Fibroblast of lung (primary cell): ENCODE data around the gene ART3. TPM values are rescaled to one million over a fixed set of nuclear protein-coding genes. Genes with fewer than 3 reads are reported as not detected.
"Not testable (repeated sequence)": the region's sequence is repeated elsewhere in the genome, so short reads cannot be mapped to it uniquely, and the experiment has no call there.

ENCODE experiments used
- DNase-seq, 2 donors: peaks; one replicate each; pipeline versions ENCODE4 v3.0.0 to v3.0.0-alpha.2; 2010; ENCODE audit warnings: low read depth in 2 of 2
- H2AFZ ChIP-seq: 2 replicates; pipeline ENCODE4 v1.5.1; 2012; ENCODE audit warnings: low read length, control low read depth, inconsistent platforms
- H3K27ac ChIP-seq: 2 replicates; pipeline ENCODE4 v1.5.1; 2011; ENCODE audit warnings: low read length, control low read depth; ENCODE audit not compliant: insufficient read depth
- H3K27me3 ChIP-seq: 2 replicates; pipeline ENCODE4 v1.5.1; 2011; ENCODE audit warnings: mild to moderate bottlenecking, low read length; ENCODE audit not compliant: control insufficient read depth, insufficient read depth
- H3K36me3 ChIP-seq: 2 replicates; pipeline ENCODE4 v1.5.1; 2011; ENCODE audit warnings: low read length; ENCODE audit not compliant: control insufficient read depth, insufficient read depth
- H3K4me1 ChIP-seq: 2 replicates; pipeline ENCODE4 v1.5.1; 2011; ENCODE audit warnings: low read length; ENCODE audit not compliant: control insufficient read depth, insufficient read depth; ENCODE audit errors: extremely low read depth
- H3K4me2 ChIP-seq: 2 replicates; pipeline ENCODE4 v1.5.1; 2011; ENCODE audit warnings: low read length, control low read depth; ENCODE audit not compliant: insufficient read depth; ENCODE audit errors: extremely low read depth
- H3K4me3 ChIP-seq, 4 experiments: fragments of 200-600 bp in 1 of 4; sonication (generic) in 1 of 4; replicated peaks in 1 of 4; 2 replicates each; pipeline ENCODE4 v1.5.1; 2011 to 2016; ENCODE audit warnings: low read length in 4 of 4, low read depth in 3 of 4, mild to moderate bottlenecking in 3 of 4, control low read depth in 2 of 4, inconsistent platforms in 1 of 4, mixed read lengths in 1 of 4; ENCODE audit not compliant: insufficient read depth in 1 of 4; ENCODE audit errors: control extremely low read depth in 1 of 4
- H3K79me2 ChIP-seq: 2 replicates; pipeline ENCODE4 v1.5.1; 2012; ENCODE audit warnings: mild to moderate bottlenecking, low read length, inconsistent platforms; ENCODE audit not compliant: control insufficient read depth, insufficient read depth
- H3K9ac ChIP-seq: 2 replicates; pipeline ENCODE4 v1.5.1; 2011; ENCODE audit warnings: mild to moderate bottlenecking, low read length, control low read depth; ENCODE audit not compliant: insufficient read depth
- H3K9me3 ChIP-seq: 2 replicates; pipeline ENCODE4 v1.5.1; 2012; ENCODE audit warnings: low read depth, low read length; ENCODE audit not compliant: control insufficient read depth, insufficient read depth
- H4K20me1 ChIP-seq: 2 replicates; pipeline ENCODE4 v1.5.1; 2011; ENCODE audit warnings: low read length; ENCODE audit not compliant: control insufficient read depth, insufficient read depth; ENCODE audit errors: extremely low read depth
- CTCF ChIP-seq, 2 donors: IDR thresholded peaks in 1 of 2; conservative IDR thresholded peaks in 1 of 2; 1 replicate in 1 of 2; 2 replicates in 1 of 2; pipeline ENCODE4 v1.5.1; 2011 to 2012; ENCODE audit warnings: low read length in 2 of 2, control low read depth in 1 of 2, inconsistent platforms in 1 of 2, low read depth in 1 of 2, mild to moderate bottlenecking in 1 of 2
- EZH2 ChIP-seq: IDR thresholded peaks from 2 replicates; pipeline ENCODE4 v1.5.1; 2012; ENCODE audit warnings: low read length, control low read depth, mild to moderate bottlenecking; ENCODE audit errors: missing control alignments
- polyA plus RNA-seq, 2 donors: library from polyadenylated mRNA; depleted of rRNA in 1 of 2; stranded (reverse) in 1 of 2; unstranded in 1 of 2; fragments of >200 nt; gene quantifications; 2 replicates each; pipeline ENCODE4 v1.2.1, GENCODE V29; 2011 to 2012; ENCODE audit warnings: missing spikeins in 1 of 2
- total RNA-seq: library from RNA; depleted of rRNA; stranded (reverse); fragments of >200 nt; gene quantifications from 2 replicates; pipeline ENCODE4 v1.2.1, GENCODE V29; 2014

Gene ART3
- total and polyA plus RNA-seq, 2 donors (not counting 1 experiment from before 2014, with no cell fraction given), result 0.27 TPM; not detected in 1

- Histone ChIP-seq H3K79me2 (no peaks in the 10 kb centered on the region), H4K20me1 (no peaks in the 10 kb centered on the region), H3K4me3 (no peak overlapping the region), H3K27ac (no peak overlapping the region), H3K9ac (no peak overlapping the region), H3K36me3 (no peaks in the 10 kb centered on the region), H3K9me3 (no peaks in the 10 kb centered on the region), H3K27me3 (no peaks in the 10 kb centered on the region), H3K4me2 (no peak overlapping the region), H2AFZ (no peak overlapping the region), H3K4me1 (no peaks in the 10 kb centered on the region)
- TF ChIP-seq CTCF (conservative IDR thresholded peaks at IDR 0.05 in 1 of 2, IDR thresholded peaks at IDR 0.05 in 1 of 2; ENCODE audit: low read depth in 1 of 2, low read length in 2 of 2) (no peak), EZH2 (no peak)
- DNase-seq, result no peak
Observed at GRCh38 chr4:76035141-76035540, 39.4 kb upstream of the ART3 start.

GRCh38 chr4:76035799-76036380, 38.6 kb upstream of the ART3 start, which contains the start of gene CXCL11:
Gene CXCL11 (minus strand): TSS chr4:76036070. CDS start chr4:76035987, 83 bp downstream.
- DNase-seq, result no peak
- H2AFZ ChIP-seq, result no peak within 1 kb of the TSS
- no peaks in the 10 kb centered on the region for H4K20me1 ChIP-seq
- no peak within 1 kb of the TSS for H3K4me2 ChIP-seq
- TF ChIP-seq EZH2 (no peak), CTCF (conservative IDR thresholded peaks at IDR 0.05 in 1 of 2, IDR thresholded peaks at IDR 0.05 in 1 of 2; ENCODE audit: low read depth in 1 of 2, low read length in 2 of 2) (no peak)
- no peak within 1 kb of the TSS for H3K4me3 ChIP-seq
- no peaks in the 10 kb centered on the region for H3K79me2 ChIP-seq
- no peaks in the 10 kb centered on the region for H3K9me3 ChIP-seq
- no peaks in the 10 kb centered on the region for H3K4me1 ChIP-seq
- H3K9ac ChIP-seq, result no peak within 1 kb of the TSS
- no peaks in the 10 kb centered on the region for H3K36me3 ChIP-seq
- no peak within 1 kb of the TSS for H3K27ac ChIP-seq
- H3K27me3 ChIP-seq, result no peaks in the 10 kb centered on the region

- Histone ChIP-seq H3K9ac (no peak overlapping the region), H2AFZ (no peak overlapping the region), H4K20me1 (no peaks in the 10 kb centered on the region), H3K79me2 (no peaks in the 10 kb centered on the region), H3K27me3 (no peaks in the 10 kb centered on the region), H3K4me2 (no peak overlapping the region), H3K9me3 (no peaks in the 10 kb centered on the region), H3K4me1 (no peaks in the 10 kb centered on the region), H3K27ac (no peak overlapping the region), H3K36me3 (no peaks in the 10 kb centered on the region), H3K4me3 (no peak overlapping the region)
- DNase-seq, result no peak
- TF ChIP-seq CTCF (conservative IDR thresholded peaks at IDR 0.05 in 1 of 2, IDR thresholded peaks at IDR 0.05 in 1 of 2; ENCODE audit: low read depth in 1 of 2, low read length in 2 of 2), result no peak
- no peak for TF ChIP-seq EZH2
Observed at GRCh38 chr4:76036855-76037254, 37.7 kb upstream of the ART3 start.

DNA sequence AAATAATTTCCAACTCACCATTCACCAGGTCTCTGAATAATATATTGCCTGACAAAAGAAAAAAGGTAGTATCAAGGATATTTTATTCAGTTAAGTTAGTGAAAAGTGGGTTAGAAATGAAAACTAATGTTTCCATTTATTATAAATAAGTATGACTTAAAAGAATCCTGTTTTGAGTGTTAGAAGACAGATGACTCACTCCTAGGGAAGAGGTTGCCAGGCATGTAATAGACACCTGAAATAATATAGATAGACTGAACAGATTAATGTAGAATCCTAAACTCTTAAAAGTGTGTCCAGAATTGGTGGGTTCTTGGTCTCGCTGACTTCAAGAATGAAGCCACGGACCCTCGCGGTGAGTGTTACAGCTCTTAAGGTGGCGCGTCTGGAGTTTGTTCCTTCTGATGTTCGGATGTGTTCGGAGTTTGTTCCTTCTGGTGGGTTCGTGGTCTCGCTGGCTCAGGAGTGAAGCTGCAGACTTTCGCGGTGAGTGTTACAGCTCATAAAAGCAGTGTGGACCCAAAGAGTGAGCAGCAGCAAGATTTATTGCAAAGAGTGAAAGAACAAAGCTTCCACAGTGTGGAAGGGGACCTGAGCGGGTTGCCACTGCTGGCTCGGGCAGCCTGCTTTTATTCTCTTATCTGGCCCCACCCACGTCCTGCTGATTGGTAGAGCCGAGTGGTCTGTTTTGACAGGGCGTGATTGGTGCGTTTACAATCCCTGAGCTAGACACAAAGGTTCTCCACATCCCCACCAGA, 32.1 kb upstream of the ART3 start:
- H3K4me3 ChIP-seq, H3K36me3 ChIP-seq, H3K4me1 ChIP-seq, H3K4me2 ChIP-seq, H4K20me1 ChIP-seq, H3K9me3 ChIP-seq, H3K79me2 ChIP-seq, H3K27me3 ChIP-seq, H3K9ac ChIP-seq, H2AFZ ChIP-seq, H3K27ac ChIP-seq: not testable (repeated sequence)
- peak; percentile 14 to 20 for DNase-seq
